NCI-H510A (cell line): ENCODE results near the gene URM1.
"Not testable (repeated sequence)": the region's sequence is repeated elsewhere in the genome, so short reads cannot be mapped to it uniquely, and the experiment has no call there.

Source experiments
- DNase-seq: peaks from one replicate; lab custom pipeline; 2025; lab: John Stamatoyannopoulos, UW

URM1 gene

GRCh38 chr9:128370752-128371629 is at the start of gene URM1:
Gene URM1, plus strand, starts transcription at chr9:128371374. Its CDS starts 7 bp downstream, at chr9:128371381.
- DNase-seq: peak; percentile 93

GRCh38 chr9:128321879-128322403 is 49.2 kb upstream of the URM1 start:
- DNase-seq: no peak

GRCh38 chr9:128322404-128323211 is 48.6 kb upstream of the URM1 start, which contains the start of the genes COQ4 and TRUB2:
Gene COQ4, plus strand, starts transcription at chr9:128322839. Its CDS starts 20 bp downstream, at chr9:128322859.
Gene TRUB2, minus strand, starts transcription at chr9:128322447. Its CDS starts 39 bp downstream, at chr9:128322408.
- DNase-seq: peak; percentile 93

- no peak for DNase-seq
Observed at GRCh38 chr9:128323212-128323730, 47.9 kb upstream of the URM1 start.

GRCh38 chr9:128323791-128324190 is 47.4 kb upstream of the URM1 start:
- no peak for DNase-seq

- no peak for DNase-seq
Observed at GRCh38 chr9:128324401-128324800, 46.8 kb upstream of the URM1 start.

- DNase-seq: no peak
Observed at GRCh38 chr9:128325629-128326028, 45.5 kb upstream of the URM1 start.

GRCh38 chr9:128333451-128333869 is 37.7 kb upstream of the URM1 start:
- no peak for DNase-seq

GRCh38 chr9:128335161-128335560 is 36.0 kb upstream of the URM1 start:
- DNase-seq: no peak

- DNase-seq: no peak
Observed at GRCh38 chr9:128335914-128336313, 35.3 kb upstream of the URM1 start.

GRCh38 chr9:128337936-128338335 is 33.2 kb upstream of the URM1 start:
- DNase-seq: no peak

- DNase-seq: not testable (repeated sequence)
Observed at GRCh38 chr9:128338852-128339614, 32.1 kb upstream of the URM1 start.

- DNase-seq: peak; percentile 68
Observed at GRCh38 chr9:128339761-128340690, 31.1 kb upstream of the URM1 start, which contains the start of gene SLC27A4. Gene SLC27A4, plus strand, starts transcription at chr9:128340527. Its CDS starts 2,606 bp downstream, at chr9:128343133.

- DNase-seq: no peak
Observed at GRCh38 chr9:128340691-128341434, 30.3 kb upstream of the URM1 start.

- DNase-seq: peak; percentile 32
Observed at GRCh38 chr9:128341435-128341849, 29.7 kb upstream of the URM1 start.

- DNase-seq: no peak
Observed at GRCh38 chr9:128342971-128343680, 28.0 kb upstream of the URM1 start.

GRCh38 chr9:128343855-128344254 is 27.3 kb upstream of the URM1 start:
- no peak for DNase-seq

- no peak for DNase-seq
Observed at GRCh38 chr9:128344931-128345605, 26.1 kb upstream of the URM1 start.
